Measurements from ENCODE around the gene CENATAC.
"Not testable (repeated sequence)": the region's sequence is repeated elsewhere in the genome, so short reads cannot be mapped to it uniquely, and the experiment has no call there.

The CENATAC gene

DNA sequence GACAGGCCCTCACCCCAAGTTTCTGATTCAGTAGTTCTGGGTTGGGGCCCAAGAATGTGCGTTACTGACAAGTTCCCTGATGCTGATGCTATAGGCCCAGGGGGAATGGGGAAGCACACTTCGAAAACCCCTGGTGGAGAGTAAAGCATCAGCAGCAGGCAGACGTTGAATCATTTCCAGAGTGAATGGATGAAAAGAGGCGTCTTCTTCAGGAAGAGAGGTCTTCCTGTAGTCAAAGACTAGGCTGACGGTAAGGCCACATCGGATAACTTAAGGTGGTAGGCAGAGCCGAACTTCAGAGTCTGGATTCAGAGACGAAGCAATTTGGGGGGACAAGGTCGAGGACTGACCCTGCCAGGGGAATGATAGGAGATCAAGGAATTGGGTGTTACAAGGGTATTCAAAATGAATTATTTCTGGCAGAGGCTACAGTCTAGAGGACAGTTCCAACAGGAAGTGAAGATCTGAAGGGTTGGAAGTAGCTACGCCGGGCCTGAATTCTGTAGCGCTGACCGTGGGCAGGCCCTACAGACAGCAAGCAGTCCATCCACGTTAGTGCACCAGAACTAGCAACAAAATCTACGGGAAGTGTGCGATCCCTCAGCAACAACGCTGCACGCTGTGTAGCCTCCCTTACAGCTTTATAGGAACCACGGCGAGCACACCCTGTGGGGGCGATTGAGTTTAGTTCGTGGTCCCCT is 862 bp upstream of the CENATAC start:
- no peak for DNase-seq (ENCODE audit: low spot score)

DNA sequence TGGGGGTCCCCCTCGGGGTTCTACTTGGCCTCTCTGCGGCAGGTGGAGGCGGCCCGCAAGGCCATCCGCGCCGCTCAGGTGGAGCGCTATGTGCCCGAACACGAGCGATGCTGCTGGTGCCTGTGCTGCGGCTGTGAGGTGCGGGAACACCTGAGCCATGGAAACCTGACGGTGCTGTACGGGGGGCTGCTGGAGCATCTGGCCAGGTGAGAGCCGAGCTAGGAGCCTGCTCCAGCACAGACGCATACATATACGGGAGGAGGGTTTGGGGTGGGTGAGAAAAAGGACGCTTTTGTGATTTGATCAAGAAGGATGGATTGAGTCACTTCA is 415 bp downstream of the CENATAC start:
- no peak for DNase-seq (ENCODE audit: low spot score)

DNA sequence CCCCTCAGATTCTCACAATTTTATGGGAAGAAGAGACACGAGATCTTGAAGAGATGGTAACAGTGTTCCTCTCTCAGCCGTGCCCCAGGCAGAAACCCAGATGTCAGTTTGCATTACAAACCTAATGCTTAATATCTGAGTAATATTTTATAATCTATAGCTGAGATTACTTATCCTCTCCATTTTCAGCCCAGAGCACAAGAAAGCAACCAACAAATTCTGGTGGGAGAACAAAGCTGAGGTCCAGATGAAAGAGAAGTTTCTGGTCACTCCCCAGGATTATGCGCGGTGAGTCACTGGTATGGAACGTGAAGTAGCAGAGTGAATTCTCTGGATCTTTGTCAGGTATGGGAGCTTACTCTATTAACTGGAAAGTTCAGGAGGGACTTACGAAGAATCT is 884 bp downstream of the CENATAC start:
- peak; percentile 56 for DNase-seq (ENCODE audit: low spot score)

DNA sequence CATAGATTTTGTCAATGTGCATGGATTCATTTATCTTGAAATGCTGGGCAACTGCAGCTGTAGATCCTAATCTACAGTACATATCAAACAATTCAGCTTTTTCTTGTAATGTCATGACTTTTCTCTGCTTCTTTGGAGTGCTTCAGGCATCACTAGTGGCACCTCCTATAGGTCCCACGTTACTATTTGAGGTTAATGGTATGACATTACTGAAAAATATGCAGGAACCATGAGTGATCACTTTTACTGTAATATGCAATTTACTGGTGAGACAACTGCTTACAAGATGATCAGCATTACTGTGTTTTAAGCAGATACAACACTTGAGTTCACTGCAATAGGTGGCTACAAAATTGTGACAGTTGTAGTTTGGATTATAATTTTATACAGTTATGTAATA is 3.0 kb downstream of the CENATAC start:
- no peak for DNase-seq (ENCODE audit: low spot score)

DNA sequence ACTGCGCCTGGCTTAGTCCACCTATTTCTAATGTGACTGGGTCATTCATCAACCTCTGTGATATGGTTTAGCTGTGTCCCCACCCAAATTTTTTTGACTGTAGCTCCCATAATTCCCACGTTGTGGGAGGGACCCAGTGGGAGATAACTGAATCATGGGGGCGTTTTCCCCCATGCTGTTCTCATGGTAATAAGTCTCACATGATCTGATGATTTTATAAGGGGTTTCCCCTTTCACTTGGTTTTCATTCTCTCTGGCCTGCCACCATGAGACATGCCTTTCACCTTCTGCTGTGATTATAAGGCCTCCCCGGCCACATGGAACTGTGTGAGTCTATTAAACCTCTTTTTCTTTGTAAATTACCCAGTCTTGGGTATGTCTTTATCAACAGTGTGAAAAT is 8.7 kb downstream of the CENATAC start:
- no peak for DNase-seq (ENCODE audit: low spot score)

DNA sequence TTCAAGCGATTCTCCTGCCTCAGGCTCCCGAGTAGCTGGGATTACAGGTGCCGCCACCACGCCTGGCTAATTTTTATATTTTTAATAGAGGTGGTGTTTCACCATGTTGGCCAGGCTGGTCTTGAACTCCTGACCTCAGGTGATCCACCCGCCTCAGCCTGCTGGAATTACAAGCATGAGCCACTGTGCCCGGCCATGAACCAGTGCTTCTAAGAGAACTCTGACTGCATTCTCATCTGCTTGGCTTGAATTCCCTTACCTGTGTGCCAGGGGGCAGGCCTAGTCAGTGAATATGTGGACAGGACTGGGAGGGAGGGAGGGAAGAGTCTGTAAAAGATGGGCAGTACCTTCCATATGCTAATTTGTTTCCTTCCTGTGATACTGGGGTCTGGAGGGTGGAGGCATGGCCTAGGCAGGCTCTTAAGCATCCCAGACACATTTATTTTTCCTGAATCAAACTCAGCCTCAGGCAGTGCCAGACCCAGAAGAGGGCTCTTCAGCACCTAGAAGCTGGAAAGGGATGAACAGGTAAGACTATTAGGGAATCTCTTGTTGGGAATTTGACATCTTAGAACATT is 13.6 kb downstream of the CENATAC start:
- DNase-seq (ENCODE audit: low spot score), result no peak

DNA sequence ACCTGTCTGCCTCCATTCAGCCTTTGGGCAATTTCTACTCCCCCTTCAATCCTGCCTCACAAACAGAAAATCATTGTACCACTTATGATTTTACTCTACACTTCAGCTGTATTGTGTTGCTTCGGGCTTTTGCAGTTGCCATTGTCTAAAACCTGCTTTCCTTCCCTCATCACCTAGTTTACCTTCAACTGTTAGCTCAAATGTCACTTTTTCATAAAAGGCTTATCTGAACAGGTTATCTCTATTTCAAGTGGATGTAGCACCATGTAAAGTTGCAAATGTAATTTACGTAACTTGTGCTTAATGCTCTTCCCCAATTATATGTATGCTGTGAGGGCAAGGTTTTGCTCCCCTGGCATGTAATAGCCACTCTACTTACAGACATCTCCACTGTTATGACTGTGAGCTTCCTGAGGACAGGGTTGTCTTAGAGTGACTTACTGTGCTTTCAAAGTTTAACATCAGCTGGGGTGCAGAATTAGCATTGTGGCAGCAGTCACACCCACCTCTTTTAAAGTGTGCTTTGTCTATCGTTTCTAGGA is 14.8 kb downstream of the CENATAC start:
- no peak for DNase-seq (ENCODE audit: low spot score)

DNA sequence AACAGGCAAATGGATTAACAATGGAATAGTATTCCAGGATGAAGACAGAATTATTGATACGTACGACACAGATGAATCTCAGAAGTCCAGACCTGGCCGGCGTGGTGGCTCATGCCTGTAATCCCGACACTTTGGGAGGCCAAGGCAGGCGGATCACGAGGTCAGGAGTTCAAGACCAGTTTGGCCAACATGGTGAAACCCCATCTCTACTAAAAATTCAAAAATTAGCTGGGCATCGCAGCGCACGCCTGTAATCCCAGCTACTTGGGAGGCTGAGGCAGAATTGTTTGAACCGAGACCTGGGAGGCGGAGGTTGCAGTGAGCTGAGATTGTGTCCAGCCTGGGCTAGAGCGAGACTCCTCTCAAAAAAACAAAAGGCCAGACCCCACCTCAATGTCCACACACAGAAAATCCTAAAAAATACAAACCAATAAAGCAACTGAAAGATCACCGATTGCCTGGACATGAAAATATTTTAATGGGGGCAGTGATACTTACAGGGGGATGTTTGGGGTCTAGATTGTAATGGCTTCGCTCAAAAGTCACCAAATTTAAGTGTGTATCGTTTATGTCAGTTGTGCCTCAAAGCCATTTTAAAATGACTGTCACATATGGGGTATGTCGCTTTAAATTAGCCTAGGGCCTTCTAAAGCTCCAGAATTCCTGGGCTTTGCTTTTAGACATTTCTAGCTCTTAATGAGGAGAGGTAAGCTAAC is 16.4 kb downstream of the CENATAC start:
- DNase-seq (ENCODE audit: low spot score), result no peak

DNA sequence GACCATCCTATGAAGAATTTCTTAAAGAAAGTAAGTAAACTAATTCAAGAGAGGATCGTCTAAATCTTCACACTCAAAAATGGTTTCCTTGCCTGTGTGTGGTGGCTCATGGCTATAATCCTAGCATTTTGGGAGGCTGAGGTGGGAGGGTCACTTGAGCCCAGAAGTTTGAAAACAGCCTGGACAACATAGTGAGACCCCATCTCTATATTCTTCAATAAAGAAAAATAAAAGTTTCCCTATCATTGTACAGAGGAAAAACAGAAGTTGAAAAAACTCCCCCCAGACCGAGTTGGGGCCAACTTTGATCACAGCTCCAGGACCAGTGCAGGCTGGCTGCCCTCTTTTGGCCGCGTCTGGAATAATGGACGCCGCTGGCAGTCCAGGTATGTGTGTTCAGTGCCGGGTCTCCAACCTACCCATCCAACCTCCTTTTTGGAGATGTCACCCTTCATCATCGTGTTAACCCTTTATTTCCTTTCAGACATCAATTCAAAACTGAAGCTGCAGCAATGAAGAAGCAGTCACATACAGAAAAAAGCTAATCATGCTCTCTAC is 17.2 kb downstream of the CENATAC start:
- DNase-seq (ENCODE audit: low spot score), result no peak

DNA sequence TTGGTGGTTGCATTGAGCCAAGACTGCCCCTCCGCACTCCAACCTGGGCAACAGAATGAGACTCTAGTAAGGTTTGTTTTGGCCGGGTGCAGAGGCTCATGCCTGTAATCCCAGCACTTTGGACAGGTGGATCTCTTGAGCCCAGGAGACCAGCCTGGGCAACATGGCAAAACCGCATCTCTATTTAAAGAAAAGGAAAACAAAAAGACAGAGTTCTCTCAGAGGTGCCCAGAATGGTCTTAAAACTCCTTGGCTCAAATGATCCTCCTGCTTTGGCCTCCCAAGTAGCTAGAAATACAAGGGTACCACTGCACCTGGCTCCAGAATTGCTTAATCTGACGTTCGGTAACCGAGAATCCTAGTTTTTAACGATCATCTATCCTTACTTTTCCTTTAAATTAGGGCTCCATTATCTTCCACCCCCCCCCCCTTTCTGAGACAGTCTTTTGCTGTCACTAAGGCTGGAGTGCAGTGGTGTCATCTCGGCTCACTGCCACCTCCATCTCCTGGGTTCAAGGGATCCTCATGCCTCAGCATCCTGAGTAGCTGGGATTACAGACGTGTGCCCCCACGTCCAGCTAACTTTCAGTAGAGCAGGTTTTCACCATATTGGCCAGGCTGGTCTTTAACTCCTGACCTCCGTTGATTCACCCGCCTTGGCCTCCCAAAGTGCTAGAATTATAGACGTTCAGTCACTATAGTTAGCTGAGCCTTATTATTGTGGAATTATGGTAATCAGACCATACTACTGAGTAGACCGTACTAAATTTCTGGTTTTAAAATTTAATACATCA is 18.5 kb downstream of the CENATAC start:
- DNase-seq (ENCODE audit: low spot score), result no peak

DNA sequence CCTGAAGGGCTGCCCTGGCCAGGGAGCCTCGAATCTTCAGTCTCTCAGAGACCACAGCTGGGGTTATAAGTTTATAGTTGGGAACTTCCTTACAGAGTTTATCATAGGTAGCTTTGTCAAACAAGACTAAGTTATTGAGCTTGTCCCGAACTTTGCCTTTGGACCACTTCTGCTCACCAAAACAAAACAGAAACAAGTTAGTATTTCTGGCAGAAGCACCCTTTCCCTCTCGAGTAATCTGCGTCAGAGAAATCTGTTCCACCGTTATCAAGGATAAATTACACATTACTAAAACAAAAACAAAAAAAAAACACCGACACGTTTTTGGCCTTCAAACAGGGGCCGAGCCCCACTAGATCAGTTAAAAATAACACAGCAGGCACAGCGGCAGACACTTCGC is 19.4 kb downstream of the CENATAC start:
- not testable (repeated sequence) for DNase-seq (ENCODE audit: low spot score)

DNA sequence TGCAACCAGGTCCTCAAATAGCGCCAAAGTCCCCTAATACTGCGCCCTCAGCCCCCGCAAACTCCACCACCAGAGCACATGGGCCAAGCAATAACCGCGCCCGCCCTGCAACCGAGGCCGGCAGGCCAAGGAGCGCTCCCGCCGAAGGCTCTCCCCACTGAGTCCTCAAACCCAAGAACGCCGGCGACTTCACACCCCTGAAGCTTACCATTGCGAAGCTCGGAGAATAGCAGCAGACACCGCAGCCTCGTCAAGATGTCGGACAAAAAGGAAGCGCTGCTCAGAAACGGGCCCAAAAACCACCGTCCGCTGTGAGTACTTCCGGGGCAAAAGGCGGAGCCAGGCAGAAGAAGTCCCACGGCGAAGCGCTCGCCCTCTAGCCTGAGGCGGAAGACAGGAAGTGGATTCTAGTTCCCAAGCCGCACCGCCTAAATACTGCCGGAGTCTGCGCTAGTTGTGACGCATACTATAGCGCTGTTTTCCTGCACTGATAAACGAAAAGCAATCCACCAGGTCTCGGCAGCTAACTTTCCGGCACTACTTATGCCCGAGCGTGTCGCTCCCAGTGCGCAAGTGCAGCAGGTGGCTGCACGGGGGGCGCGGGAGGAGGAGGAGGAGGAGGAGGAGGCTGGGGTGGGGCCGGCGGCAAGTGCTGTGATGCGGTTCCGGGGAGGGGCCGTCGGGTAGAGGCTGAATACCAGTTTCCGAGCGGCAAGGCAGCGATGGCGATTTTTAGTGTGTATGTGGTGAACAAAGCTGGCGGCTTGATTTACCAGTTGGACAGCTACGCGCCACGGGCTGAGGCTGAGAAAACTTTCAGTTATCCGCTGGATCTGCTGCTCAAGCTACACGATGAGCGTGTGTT is 20.4 kb downstream of the CENATAC start, which contains the start of the genes RPS25 and TRAPPC4:
Gene RPS25, minus strand, starts transcription at position 270 of the 865 bp plus-strand sequence. Its CDS starts 59 bp downstream, at position 211.
Gene TRAPPC4, plus strand, starts transcription at position 693 of the 865 bp plus-strand sequence. Its CDS starts 30 bp downstream, at position 723.
- peak; percentile 91 for DNase-seq (ENCODE audit: low spot score)

DNA sequence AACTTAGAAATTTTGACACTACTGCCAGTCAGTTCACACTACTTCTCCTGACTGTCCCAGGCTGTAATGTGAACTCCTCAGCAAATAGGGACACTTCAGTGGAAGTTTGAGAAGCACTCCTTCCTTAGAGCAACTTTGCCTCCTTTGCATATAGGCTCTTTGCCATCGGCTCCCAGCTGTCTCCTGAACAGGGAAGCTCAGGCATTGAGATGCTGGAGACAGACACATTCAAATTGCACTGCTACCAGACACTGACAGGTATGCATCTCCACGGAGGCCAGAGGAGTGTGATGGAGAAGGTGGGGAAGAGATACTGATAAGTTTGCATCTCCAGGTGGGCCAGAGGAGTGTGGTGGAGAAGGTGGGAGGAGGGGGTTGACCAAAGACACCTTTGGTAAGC is 22.1 kb downstream of the CENATAC start:
- no peak for DNase-seq (ENCODE audit: low spot score)

DNA sequence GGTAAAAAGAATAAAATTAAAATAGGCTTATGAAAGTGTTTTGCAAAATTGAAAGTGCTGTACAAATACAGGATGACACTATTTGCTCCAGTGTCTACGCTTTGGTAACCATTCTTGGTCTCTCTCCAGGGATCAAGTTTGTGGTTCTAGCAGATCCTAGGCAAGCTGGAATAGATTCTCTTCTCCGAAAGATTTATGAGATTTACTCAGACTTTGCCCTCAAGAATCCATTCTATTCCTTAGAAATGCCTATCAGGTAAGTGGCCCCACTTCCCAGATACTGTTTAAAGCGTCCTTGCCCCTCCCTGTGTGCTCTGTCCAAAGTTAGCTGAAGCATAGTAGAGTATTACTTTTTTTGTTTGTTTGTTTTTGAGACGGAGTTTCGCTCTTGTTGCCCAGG is 23.7 kb downstream of the CENATAC start:
- DNase-seq (ENCODE audit: low spot score), result no peak

DNA sequence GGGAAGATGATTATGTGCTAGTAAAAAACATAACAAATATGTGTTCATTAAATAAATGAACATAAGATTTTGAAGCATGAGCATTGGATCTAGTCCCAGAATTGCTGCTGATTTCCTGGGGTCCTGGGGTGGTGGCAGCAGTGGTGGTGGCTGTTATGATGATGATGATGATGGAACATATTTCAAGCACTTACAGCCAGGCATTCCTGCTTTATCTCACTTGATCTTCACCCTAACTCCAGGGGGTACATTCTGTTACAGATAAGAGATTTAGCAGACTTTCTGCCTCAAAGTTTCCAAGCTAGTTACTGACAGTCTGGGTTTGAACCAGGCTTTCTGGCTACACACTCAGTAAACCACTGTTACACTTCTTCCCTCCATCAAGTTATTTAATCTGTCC is 25.8 kb downstream of the CENATAC start:
- no peak for DNase-seq (ENCODE audit: low spot score)

DNA sequence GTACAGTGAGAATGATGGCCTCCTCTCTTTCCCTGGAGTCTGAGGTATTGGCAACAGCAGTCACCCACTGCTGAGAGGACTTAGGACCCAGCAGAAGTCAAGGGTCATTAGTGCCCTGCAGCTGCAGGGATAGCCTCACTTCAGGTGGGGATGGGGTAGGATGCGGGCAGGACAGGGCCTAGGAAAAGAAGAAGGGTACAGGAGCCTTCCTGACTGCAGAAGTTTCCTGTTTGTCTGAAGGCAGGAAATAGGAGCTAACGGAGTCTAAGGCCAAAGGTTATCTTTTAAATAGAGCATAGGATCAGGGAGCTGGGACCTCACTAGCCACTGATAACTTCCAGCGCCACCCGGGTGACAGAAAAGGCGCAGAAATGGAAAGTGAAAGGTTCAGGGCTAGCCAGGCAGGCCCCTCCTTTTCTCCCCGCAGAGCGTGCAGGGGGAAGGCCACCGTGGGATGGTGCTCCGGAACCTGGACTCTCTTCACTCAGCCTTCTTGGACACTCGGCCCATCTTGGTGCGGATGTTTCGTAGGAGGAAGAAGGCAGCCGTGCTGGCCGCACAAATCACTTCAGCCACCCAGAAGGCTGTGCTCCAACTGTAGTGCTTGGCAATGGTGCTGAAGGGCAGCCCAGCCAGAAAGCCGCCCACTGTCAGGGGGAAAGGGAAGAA is 26.6 kb downstream of the CENATAC start:
- DNase-seq (ENCODE audit: low spot score), result no peak

DNA sequence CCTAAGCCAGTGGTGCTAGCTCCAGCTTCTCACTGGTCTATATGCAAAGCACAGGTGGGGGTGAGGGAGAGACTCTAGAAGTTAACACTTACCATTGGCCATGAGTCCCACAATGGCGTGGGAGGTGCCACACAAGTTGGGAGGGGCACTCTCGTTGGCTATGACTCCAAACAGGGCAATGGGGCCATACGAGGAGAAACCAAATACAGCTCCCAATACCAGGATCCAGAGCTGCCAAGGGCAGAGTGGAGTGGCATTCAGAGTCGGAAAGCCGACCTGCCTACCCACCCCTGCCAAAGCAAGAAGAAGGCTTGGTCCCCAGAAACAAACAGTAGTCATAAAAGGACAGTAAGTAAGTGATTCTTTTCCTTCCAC is 27.1 kb downstream of the CENATAC start:
- no peak for DNase-seq (ENCODE audit: low spot score)

DNA sequence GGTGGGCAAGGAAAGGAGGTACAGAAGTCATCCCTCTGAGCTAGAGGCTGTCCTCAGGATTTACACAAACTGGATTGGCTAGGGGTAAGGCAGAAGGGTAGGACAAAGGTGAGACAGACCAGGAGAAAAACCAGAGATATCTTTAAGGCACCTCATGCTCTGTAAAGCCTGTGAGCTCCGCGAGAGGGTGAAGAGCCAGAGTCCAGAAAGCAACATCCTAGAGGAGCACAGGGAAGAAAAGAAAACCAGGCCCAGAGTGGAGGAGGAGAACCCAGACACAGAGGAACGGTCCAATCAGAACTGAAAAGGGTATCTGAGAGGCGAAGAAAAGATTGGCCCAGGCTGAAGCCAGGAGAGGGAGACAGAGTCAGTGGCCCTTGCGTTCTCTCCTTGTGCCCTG is 27.6 kb downstream of the CENATAC start:
- DNase-seq (ENCODE audit: low spot score), result no peak

DNA sequence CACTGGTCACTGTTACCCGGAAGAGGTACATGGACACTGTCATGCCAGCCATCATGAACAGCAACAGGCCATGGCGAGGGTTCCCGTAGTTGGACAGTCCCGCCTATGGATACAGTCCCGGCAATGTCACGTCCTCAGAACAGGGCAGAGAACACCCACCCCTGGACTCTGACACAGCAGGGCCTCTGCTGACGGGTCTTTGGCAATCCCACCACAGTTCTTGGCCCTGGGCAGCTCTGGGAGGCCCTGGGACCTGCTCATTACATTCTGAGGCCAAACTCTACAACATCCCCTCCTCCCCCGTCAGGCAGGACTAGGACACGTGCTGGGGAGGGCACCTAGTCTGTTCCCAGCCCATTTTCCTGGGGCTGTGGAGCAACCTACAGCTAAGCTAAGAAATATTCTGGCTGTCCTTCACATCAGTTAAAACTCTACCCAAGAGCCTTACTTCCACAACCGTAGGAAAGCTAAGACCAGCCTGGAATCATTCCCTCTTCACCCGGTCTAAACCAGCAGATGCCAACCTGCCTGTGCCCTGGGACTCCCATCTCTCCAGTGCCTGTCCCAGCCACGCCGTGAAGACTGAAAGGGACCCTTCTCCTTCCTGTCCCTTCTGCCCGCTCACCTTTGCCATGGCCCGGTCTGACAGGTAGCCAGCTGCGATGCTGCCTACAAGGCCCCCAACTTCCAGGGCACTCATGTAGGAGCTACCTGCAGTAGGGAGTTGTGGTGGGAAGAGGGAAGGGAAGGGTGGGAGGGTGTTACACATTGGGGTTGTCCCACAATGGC is 28.2 kb downstream of the CENATAC start:
- no peak for DNase-seq (ENCODE audit: low spot score)

DNA sequence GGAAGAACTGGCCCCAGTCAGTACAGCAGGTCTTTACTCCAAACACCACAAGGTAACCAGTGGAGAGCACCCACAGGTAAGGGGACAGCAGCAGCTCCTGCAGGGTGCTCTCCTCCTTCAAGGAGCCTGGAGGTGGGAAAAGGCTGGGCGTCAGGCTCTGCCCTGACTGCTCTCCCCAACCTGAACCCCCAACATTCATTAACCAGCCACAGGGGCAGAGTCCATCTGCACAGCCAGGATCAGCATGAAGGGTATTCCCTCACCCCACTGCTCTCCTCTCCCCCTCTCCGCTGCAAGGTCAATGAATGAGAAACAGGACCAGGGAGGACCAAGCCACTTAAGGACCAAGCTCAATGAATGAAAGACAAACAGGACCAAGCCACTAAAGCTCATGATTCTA is 29.0 kb downstream of the CENATAC start:
- DNase-seq (ENCODE audit: low spot score), result no peak
